NT2/D1 (cell line): ENCODE data around the gene SYNPR.

Experiments
- DNase-seq: peaks from one replicate; pipeline ENCODE4 v3.0.0-alpha.2; 2011; ENCODE audit warnings: low read depth, low spot score
- H3K27me3 ChIP-seq: 2 replicates; pipeline ENCODE4 v1.6.0; 2011; ENCODE audit warnings: mild to moderate bottlenecking; ENCODE audit not compliant: insufficient read length, insufficient read depth
- H3K36me3 ChIP-seq: 2 replicates; pipeline ENCODE4 v1.6.1; 2011; ENCODE audit warnings: mild to moderate bottlenecking, low read length, mixed read lengths; ENCODE audit not compliant: insufficient read depth, insufficient read length
- H3K4me1 ChIP-seq: 2 replicates; pipeline ENCODE4 v1.5.1; 2011; ENCODE audit not compliant: insufficient read depth, insufficient read length
- H3K4me3 ChIP-seq: 2 replicates; pipeline ENCODE4 v1.5.1; 2011; ENCODE audit warnings: low read depth; ENCODE audit not compliant: insufficient read length
- H3K9ac ChIP-seq: 2 replicates; pipeline ENCODE4 v1.6.0; 2011; ENCODE audit warnings: low read depth; ENCODE audit not compliant: insufficient read length
- H3K9me3 ChIP-seq: 2 replicates; pipeline ENCODE4 v1.5.1; 2011; ENCODE audit warnings: mild to moderate bottlenecking, low read length; ENCODE audit not compliant: insufficient read depth
- SUZ12 ChIP-seq: IDR thresholded peaks from 2 replicates; pipeline ENCODE4 v1.6.1; 2011; ENCODE audit not compliant: insufficient read length, insufficient read depth; ENCODE audit errors: extremely low read depth
- YY1 ChIP-seq: IDR thresholded peaks from 2 replicates; pipeline ENCODE4 v1.6.1; 2011; ENCODE audit not compliant: insufficient read length, insufficient read depth
- ZNF274 ChIP-seq: IDR thresholded peaks from 2 replicates; pipeline ENCODE4 v1.6.1; 2011; ENCODE audit warnings: mild to moderate bottlenecking, low read depth, low read length

The SYNPR gene

GRCh38 chr3:63370094-63370493, 92.0 kb downstream of the SYNPR start:
- Histone ChIP-seq H3K4me1 (no peaks in the 10 kb centered on the region), H3K9me3 (no peaks in the 10 kb centered on the region), H3K9ac (no peak overlapping the region), H3K27me3 (no peaks in the 10 kb centered on the region), H3K4me3 (no peak overlapping the region), H3K36me3 (no peaks in the 10 kb centered on the region)
- no peak for DNase-seq
- no peak for TF ChIP-seq ZNF274
- TF ChIP-seq SUZ12: no peak
- no peak for TF ChIP-seq YY1

- no peaks in the 10 kb centered on the region for H3K27me3 ChIP-seq
- no peaks in the 10 kb centered on the region for H3K4me1 ChIP-seq
- no peak for DNase-seq
- H3K4me3 ChIP-seq: no peak overlapping the region
- H3K9me3 ChIP-seq: no peaks in the 10 kb centered on the region
- H3K36me3 ChIP-seq: no peaks in the 10 kb centered on the region
- H3K9ac ChIP-seq: no peak overlapping the region
- TF ChIP-seq YY1: no peak
- TF ChIP-seq ZNF274: no peak
- TF ChIP-seq SUZ12: no peak
Measured at GRCh38 chr3:63383040-63383439, 104.9 kb downstream of the SYNPR start.

- Histone ChIP-seq H3K4me3 (no peak overlapping the region), H3K27me3 (no peaks in the 10 kb centered on the region), H3K4me1 (no peaks in the 10 kb centered on the region), H3K9ac (no peak overlapping the region), H3K36me3 (no peaks in the 10 kb centered on the region), H3K9me3 (no peaks in the 10 kb centered on the region)
- no peak for DNase-seq
- no peak for TF ChIP-seq YY1
- no peak for TF ChIP-seq SUZ12
- no peak for TF ChIP-seq ZNF274
Measured at GRCh38 chr3:63384382-63384781, 106.3 kb downstream of the SYNPR start.

- no peak for DNase-seq
- H3K4me1 ChIP-seq: no peaks in the 10 kb centered on the region
- TF ChIP-seq YY1 (no peak), ZNF274 (no peak), SUZ12 (no peak)
- H3K9ac ChIP-seq: no peak overlapping the region
- no peaks in the 10 kb centered on the region for H3K27me3 ChIP-seq
- H3K9me3 ChIP-seq: no peaks in the 10 kb centered on the region
- no peak overlapping the region for H3K4me3 ChIP-seq
- H3K36me3 ChIP-seq: no peaks in the 10 kb centered on the region
Measured at GRCh38 chr3:63385629-63386028, 107.5 kb downstream of the SYNPR start.

- H3K9me3 ChIP-seq: no peaks in the 10 kb centered on the region
- H3K4me3 ChIP-seq: no peak overlapping the region
- no peak for TF ChIP-seq ZNF274
- no peak for TF ChIP-seq SUZ12
- TF ChIP-seq YY1: no peak
- no peaks in the 10 kb centered on the region for H3K27me3 ChIP-seq
- H3K9ac ChIP-seq: no peak overlapping the region
- DNase-seq: no peak
- no peaks in the 10 kb centered on the region for H3K36me3 ChIP-seq
- no peaks in the 10 kb centered on the region for H3K4me1 ChIP-seq
Measured at GRCh38 chr3:63386568-63386967, 108.5 kb downstream of the SYNPR start.

GRCh38 chr3:63387568-63387967, 109.5 kb downstream of the SYNPR start:
- no peaks in the 10 kb centered on the region for H3K9me3 ChIP-seq

GRCh38 chr3:63390710-63391230, 112.7 kb downstream of the SYNPR start:
- Histone ChIP-seq H3K4me1 (no peaks in the 10 kb centered on the region), H3K9ac (no peak overlapping the region), H3K9me3 (no peaks in the 10 kb centered on the region), H3K36me3 (no peaks in the 10 kb centered on the region), H3K4me3 (no peak overlapping the region), H3K27me3 (no peaks in the 10 kb centered on the region)
- TF ChIP-seq SUZ12 (no peak), ZNF274 (no peak), YY1 (no peak)
- no peak for DNase-seq

More at GRCh38 chr3:63387568-63387967, 109.5 kb downstream of the SYNPR start:
- TF ChIP-seq ZNF274: no peak
- TF ChIP-seq YY1: no peak
- no peak for TF ChIP-seq SUZ12
- Histone ChIP-seq H3K4me3 (no peak overlapping the region), H3K4me1 (no peaks in the 10 kb centered on the region), H3K27me3 (no peaks in the 10 kb centered on the region), H3K9ac (no peak overlapping the region), H3K36me3 (no peaks in the 10 kb centered on the region)
- DNase-seq: no peak
